GM21423 (cell line): ENCODE data around the gene TTLL7.
A peak's percentile ranks its signal among the peaks of the same experiment; 100 is the strongest.

Experiments
- ATAC-seq: cut with Tn5 transposase; IDR thresholded peaks from one replicate; pipeline ENCODE4 v1.9.1; 2021; ENCODE audit warnings: mild to moderate bottlenecking, moderate library complexity; ENCODE audit not compliant: unreplicated experiment

The TTLL7 gene, protein sequence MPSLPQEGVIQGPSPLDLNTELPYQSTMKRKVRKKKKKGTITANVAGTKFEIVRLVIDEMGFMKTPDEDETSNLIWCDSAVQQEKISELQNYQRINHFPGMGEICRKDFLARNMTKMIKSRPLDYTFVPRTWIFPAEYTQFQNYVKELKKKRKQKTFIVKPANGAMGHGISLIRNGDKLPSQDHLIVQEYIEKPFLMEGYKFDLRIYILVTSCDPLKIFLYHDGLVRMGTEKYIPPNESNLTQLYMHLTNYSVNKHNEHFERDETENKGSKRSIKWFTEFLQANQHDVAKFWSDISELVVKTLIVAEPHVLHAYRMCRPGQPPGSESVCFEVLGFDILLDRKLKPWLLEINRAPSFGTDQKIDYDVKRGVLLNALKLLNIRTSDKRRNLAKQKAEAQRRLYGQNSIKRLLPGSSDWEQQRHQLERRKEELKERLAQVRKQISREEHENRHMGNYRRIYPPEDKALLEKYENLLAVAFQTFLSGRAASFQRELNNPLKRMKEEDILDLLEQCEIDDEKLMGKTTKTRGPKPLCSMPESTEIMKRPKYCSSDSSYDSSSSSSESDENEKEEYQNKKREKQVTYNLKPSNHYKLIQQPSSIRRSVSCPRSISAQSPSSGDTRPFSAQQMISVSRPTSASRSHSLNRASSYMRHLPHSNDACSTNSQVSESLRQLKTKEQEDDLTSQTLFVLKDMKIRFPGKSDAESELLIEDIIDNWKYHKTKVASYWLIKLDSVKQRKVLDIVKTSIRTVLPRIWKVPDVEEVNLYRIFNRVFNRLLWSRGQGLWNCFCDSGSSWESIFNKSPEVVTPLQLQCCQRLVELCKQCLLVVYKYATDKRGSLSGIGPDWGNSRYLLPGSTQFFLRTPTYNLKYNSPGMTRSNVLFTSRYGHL

GRCh38 chr1:83998498-83999315, at the start of gene TTLL7:
TTLL7 (minus strand) TSS chr1:83999132; CDS start chr1:83952211, 46,921 bp downstream.
- ATAC-seq, result peak; percentile 88

DNA sequence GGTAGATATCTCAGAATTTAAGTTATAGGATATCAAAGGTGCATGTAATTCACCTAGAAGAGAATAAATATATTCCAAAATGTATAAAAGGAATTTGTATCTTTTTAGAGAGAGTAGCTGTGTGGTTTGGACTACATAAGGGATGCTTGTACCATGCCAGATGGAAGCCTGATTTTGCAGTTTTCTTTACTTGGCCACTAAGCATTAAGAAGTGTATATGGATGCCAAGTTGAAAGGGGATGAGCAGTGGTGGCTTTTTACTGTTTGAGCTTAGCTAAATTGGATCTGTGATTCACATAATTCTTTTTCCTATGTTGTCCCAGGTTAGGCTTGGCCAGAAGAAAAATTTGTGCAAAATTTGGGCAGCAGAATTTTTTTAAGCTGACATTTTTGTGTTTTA, 43.5 kb upstream of the TTLL7 start:
- ATAC-seq, result no peak

GRCh38 chr1:84037758-84038611, 39.1 kb upstream of the TTLL7 start:
- no peak for ATAC-seq

DNA sequence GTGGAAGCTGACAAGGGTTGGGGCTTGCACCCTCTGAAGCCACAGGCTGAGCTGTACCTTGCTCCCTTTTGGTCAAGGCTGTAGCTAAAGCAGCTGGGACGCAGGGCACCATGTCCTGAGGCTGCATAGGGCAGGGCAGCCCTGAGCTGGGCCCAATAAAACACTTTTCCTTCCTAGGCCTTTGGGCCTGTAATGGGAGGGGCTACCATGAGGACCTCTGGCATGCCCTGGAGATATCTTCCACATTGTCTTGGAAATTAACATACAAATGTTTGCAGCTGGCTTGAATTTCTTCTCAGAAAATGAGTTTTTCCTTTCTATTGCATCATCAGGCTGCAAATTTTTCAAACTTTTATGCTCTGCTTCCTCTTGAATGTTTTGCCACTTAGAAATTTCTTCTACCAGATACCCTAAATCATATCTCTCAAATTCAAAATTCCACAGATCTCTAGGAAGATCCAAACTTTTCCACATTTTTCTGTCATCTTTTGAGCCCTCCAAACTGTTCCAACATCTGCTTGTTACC, 32.9 kb upstream of the TTLL7 start:
- ATAC-seq, result no peak

DNA sequence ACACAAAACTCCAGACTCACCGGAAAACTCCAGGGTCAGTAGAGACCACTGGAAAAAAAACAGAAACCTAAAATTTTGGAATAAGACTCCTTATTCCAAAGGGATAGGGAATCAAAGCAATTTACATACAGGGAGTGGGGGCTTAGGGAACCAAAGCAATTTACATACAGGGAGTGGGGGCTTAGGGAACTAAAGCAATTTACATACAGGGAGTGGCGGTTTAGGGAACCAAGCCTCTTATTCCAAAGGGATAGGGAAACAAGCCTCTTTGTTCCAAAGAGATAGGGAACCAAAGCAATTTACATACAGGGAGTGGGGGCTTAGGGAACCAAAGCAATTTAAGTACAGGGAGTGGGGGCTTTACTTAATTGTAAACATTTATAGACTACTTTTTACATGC, 28.4 kb upstream of the TTLL7 start:
- no peak for ATAC-seq

GRCh38 chr1:84025966-84026365, 27.0 kb upstream of the TTLL7 start:
- no peak for ATAC-seq

DNA sequence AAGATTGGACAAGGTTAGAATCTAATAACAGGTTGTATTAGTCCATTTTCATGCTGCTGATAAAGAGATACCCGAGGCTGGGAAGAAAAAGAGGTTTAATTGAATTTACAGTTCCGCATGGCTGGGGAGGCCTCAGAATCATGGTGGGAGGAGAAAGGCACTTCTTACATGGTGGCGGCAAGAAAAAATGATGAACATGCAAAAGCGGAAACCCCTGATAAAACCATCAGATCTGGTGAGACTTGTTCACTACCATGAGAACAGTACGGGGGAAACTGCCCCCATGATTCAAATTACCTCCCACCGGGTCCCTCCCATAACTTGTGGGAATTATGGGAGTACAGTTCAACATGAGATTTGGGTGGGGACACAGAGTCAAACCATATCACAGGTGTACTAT, 22.9 kb upstream of the TTLL7 start:
- no peak for ATAC-seq

- ATAC-seq, result no peak
Observed at GRCh38 chr1:84020151-84020550, 21.2 kb upstream of the TTLL7 start.

DNA sequence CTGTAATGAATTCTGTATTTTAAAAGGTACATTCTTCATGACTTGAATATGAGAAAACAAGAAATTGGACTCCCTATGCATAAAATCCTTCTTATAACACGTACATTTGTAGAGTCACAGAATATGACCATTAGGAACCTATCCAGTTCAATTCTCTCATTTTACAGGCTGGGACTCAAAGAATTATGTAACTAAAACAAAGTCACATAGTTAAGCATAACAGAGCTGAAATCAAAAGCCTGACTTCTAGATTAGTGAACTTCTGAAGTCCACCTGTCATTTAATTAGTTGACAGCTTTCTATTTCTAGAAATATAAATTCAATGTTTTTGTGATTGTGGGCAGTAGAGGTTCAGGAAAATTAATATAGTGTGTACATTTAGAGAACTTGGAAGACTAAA, 20.3 kb upstream of the TTLL7 start:
- no peak for ATAC-seq

DNA sequence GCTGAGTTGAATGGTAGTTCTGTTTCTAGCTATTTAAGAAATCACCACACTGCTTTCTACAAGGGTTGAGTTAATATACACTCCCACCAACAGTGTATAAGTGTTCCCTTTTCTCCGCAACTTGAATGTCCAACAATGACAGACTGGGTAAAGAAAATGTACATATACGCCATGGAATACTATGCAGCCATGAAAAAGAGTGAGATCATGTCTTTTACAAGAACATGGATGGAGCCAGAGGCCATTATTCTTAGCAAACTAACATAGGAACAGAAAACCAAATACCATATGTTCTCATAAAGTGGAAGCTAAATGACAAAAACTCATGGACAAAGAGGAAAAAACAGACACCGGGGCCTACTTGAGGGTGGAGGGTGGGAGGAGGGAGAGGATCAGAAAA, 14.8 kb upstream of the TTLL7 start:
- no peak for ATAC-seq

GRCh38 chr1:84012018-84012417, 13.1 kb upstream of the TTLL7 start:
- no peak for ATAC-seq

DNA sequence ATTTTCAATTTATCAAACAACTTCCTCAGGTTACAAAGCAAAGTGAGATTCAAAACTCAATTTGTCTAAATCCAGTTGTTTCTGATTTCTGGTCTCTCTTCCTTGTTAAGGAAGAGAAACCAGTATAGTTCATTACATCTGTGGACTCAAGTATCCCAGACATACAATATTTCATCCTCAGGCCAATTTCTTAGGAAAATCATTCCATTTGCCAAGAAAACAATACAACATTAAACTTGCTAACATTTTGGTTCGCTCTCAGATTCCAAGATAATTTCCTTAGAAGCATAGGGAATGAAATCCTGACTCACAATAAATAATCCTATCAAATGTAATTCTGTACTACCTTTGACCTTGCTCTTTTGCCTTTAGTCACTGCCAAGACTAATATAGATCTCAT, 11.2 kb upstream of the TTLL7 start:
- no peak for ATAC-seq

- ATAC-seq, result no peak
Observed at GRCh38 chr1:84008631-84009030, 9.7 kb upstream of the TTLL7 start.

DNA sequence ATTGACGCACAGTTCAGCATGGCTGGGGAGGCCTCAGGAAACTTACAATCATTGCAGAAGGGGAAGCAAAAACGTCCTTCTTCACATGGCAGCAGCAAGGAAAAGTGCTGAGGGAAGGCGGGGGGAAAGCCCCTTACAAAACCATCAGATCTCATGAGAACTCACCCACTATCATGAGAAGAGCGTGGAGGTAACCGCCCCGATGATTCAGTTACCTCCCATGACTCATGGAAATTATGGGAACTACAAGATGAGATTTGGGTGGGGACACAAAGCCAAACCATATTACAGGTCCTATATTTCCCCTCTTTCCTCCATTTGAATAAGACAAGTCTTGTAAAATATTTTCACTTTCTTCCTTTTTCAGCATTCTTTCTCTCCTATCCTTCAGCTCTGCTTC, 7.7 kb upstream of the TTLL7 start:
- ATAC-seq, result no peak

DNA sequence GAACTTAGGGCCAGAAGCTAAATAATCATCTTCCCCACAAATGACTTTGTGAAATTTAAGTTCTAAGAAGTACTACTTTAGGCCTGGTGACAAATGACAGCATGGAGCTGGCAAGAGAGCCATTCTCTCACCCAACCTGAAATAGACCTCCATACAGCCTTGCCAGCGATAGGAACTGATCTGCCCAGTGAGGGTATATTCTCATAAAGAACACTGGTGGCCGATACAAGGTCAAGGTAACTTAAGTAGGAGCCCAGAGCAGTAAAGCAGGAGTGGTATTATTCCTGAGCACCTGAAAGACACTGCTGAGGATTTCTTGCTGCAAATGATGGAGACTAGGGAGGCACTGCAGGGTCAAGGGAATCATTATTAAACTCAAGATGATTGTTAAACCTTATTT, 2.6 kb upstream of the TTLL7 start:
- no peak for ATAC-seq

DNA sequence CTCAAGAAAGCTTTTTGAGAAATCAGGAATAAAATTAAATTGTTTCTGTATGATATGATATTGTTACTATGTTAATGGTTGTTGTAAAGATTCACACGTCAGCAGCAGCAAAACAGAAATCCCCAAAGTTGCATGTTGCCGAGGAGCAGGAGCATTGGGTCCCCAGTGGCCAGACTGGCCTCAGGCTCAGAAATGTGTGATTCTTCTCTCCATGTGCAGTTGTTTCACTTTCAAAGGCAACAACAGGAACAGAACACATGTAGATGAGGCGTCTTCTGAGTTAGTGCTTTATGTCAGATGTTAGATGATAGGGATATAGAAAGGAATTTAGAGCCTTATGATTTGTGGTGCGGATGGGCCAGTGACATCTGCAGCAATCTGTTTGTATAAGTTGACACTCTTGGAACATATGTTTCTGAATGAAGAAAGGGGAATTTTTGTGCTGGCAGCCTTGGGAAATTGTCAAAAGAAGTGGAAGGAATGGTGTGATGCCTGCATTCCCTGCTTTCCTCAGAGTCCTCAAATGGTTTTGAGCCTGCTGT, 2.1 kb upstream of the TTLL7 start:
- ATAC-seq, result no peak

DNA sequence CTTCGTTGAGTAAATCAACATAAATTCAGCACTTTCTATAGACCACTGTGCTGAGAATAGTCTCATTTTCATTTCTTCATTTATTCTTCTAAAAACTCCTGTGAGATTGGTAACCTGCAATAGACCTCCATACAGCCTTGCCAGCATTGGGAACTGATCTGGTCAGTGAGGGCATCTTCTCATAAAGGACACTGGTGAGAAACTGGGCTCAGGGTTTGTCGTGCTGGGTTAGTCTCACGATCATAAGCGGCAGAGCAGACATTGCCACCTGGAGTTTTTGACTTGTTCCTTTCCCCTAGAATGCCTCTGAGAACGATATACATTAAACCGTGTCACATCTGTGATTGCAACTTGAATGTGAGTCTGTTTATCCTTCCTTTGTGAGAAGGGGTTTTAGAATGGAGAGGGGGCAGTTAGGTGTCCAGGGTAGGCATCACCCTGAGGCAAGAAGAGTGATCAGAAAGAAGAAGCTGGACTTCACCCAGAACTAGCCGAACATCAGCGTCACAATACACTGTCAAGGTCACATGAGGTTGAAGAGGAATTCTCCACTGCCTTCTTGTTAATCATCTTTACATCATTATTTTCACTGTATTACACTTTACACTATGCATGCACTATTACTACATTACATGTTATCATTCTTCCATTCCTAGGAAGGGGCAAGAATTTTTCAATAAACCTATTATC, 1.4 kb upstream of the TTLL7 start:
- no peak for ATAC-seq

GRCh38 chr1:83999316-83999819, 436 bp upstream of the TTLL7 start:
- ATAC-seq, result peak; percentile 91

DNA sequence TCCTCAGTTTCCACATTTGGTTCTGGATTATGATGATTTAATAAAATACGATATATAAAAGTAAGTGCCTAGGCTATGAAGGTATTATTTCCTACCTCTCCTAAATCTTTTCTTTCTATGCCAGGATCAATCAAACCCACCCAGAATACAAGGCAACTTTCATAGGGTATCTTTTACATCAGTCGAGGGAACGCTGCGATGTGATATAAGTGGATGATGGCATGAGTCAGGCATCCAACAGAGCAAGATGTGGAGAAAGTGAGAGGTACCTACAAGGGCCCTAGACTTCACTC, 781 bp downstream of the TTLL7 start:
- no peak for ATAC-seq
